NCI-H1694 treated with DMSO at 0.1 percent for 48 hours (cell line): ENCODE results near the gene SYCN.

Experiments
- DNase-seq: peaks from one replicate; lab custom pipeline; 2025; lab: John Stamatoyannopoulos, UW

Gene SYCN

DNA sequence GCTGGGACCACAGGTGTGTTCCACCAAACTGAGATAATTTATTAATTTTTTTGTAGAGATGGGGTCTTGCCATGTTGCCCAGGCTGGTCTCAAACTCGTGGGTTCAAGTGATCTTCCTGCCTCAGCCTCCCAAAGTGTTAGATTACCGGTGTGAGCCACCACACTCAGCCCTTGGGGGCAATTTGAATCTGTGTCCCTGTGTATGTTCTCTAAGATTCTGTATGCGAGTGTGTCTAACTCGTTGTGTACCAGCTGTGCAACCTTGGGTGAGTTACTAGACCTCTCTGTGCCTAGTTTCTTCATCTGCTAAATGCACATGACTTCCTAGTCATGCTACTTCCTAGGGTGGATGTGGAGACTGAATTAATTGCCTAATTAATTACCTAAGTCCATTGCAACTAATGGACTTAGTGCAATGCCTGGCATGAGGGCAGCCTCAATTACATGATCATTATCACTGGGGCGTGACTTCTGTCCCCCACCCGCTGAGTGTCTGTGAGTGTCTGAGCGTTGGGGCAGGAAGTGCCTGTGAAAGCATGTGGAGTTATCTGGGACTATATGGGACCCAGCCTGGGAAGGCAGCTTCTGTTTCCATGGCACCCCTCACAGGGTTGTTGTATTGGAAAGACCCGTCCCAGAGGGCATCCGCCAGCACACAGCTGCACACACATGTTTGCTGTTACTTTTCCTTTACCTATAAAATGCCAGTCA, 9.1 kb downstream of the SYCN start:
- DNase-seq: no peak

GRCh38 chr19:39193803-39194202, 10.3 kb downstream of the SYCN start:
- DNase-seq: no peak

DNA sequence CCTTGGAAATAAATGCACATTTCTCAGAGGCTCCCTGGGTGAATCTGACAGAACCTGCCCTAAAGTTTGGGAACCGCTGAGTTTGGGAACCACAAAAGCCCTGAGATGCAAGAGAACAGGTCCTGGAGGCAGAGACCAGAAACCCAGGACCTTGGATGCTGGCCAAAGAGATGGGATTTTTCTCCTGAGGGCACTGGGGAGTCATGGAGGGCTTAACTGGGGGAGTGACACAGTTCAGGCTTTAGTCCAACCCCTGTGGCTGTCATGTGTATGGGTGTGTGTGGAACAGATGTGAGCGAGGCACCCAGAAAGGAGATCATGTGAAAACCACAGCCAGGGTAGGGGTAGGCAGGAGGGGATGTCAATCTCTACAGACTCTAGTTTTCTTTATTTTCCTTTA, 11.2 kb downstream of the SYCN start:
- no peak for DNase-seq

DNA sequence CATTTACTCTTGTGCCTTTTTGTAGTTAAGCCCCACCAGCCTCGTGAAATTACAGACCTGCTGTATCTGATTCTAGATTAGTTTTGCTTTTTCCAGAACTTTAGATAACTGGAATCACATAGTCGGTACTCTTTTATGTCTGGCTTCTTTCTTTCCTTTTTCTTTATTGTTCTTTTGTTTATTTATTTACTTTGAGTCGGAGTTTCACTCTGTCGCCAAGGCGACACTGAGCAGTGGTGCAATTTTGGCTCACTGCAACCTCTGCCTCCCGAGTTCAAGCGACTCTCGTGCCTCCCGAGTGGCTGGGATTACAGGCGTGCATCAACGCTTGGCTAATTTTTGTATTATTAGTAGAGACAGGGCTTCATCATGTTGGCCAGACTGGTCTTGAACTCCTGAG, 13.3 kb downstream of the SYCN start:
- no peak for DNase-seq

DNA sequence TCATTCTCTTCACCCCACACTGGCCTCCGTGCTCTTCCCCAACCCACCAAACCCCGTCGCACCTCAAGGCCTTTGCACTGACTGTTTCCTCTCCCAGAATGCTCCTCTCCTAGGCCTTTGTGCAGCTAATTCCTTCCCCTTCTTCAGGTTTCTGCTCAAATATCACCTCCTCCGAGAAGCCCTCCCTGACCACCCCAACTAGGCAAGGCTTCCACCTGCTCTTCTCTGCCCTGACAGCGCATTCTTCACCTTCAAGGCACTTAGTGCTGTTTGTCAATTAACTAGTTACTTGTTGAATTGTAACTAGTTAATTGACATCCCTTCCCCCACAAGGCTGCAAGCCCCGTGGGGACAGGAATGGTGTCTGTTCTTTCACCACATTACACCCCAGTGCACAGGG, 15.1 kb downstream of the SYCN start:
- no peak for DNase-seq

- no peak for DNase-seq
These were observed 16.5 kb downstream of the SYCN start for GRCh38 chr19:39187552-39187943.

GRCh38 chr19:39186391-39186790, 17.7 kb downstream of the SYCN start:
- no peak for DNase-seq

- no peak for DNase-seq
These were observed 21.0 kb downstream of the SYCN start for GRCh38 chr19:39183104-39183503.

DNA sequence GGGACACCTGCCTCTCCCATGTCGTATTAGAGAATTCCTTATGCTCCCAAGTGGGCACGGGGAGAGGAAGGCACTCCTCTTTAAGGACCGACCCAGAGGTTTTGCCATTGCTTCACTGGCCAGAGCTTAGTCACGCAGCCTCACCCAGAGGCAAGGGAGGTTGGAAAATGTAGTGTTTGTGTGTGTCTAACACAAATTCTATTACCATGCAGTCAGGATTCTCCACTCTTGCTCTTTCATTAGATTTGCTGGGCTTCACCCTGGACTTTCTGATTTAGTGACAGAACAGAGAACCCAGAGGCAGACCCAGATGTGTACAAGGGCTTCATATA, 21.9 kb downstream of the SYCN start:
- no peak for DNase-seq

DNA sequence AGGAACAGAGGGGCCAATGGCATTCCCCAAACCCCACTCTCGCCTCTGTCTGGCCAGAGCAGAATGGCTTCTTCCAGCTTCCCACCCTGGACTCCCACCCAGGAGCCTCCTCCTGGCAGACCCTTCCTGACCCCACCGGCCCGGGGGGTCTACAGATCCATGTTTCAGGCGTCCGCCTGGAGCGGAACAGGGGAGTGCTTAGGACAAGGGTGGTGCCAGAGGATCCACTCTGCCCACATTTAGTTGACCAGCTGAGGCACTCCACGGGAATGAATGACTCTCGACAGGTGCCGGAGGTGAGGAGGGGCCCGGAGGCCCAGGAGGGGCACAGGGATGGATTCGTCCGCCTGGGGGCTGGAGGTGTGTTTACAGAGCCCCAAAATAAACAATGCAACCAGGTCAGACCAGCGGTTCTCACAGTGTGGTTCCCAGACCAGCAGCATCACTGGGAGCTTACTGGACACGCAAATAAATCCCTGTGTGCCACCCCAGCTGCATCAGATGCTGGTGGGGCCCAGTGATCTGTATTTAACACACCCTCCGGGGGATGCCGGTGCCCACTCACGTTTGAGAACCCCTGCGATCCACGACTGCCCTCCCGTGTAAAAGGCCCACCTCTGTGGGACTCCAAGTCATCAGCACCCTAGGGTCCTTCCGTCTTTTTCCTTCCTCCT, 22.4 kb downstream of the SYCN start:
- DNase-seq: no peak

- DNase-seq: no peak
These were observed 23.3 kb downstream of the SYCN start for GRCh38 chr19:39180749-39181148.

GRCh38 chr19:39179754-39180153, 24.3 kb downstream of the SYCN start:
- DNase-seq: no peak

DNA sequence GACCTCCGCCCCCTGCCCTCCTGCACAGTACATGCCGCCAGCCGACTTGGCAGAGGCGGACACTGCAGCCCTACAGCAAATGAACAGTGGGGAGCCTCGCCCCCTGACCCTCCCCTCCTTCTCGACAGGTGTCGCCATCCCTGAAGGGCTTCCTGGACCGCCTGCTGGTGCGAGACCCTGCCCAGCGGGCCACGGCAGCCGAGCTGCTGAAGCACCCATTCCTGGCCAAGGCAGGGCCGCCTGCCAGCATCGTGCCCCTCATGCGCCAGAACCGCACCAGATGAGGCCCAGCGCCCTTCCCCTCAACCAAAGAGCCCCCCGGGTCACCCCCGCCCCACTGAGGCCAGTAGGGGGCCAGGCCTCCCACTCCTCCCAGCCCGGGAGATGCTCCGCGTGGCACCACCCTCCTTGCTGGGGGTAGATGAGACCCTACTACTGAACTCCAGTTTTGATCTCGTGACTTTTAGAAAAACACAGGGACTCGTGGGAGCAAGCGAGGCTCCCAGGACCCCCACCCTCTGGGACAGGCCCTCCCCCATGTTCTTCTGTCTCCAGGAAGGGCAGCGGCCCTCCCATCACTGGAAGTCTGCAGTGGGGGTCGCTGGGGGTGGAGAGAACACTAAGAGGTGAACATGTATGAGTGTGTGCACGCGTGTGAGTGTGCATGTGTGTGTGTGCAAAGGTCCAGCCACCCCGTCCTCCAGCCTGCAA, 25.6 kb downstream of the SYCN start:
- DNase-seq: no peak

DNA sequence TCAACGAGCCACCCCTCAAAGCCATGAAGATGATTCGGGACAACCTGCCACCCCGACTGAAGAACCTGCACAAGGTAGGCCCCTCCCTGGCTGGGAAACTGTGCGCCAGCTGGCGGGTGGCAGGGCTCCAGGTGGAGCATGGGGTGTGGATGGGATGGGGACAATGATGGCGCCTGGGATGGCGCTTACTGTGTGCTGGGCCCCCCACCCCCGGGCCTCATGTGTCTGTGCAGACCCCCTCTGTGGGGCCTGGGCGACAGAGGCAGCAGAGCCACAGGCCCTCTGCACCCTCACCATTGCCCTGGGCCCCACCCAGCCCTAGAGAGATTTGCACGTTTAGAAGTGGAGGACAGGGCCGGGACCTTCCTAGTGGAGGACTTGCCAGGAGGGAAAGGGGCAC, 26.3 kb downstream of the SYCN start:
- no peak for DNase-seq

DNA sequence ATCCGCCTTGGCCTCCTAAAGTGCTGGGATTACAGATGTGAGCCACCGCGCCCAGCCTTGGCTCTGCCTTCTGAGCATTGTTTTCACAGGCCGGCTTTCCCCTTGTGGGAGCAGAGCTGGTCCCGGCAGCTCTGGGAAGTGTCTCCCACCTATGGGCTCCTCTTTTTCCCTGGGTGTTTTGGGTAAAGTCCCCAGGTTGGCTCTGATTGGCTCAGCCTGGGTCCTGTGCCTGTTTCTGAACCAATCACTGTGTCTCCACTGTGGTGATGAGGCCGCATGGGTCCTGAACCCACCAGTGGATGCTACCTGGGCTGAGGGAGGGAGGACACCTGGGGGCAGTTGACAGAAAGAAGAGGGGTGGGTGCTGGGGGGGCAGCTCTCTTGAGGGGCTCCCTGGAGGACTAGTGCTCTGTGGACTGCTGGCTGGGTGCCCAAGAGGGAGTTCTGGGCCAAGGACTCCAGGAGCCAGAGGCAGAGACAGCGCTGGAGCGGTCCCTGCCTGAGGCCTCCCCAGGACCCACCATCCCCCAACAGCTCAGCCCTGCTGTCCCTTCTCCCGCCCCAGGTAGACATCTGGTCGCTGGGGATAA, 26.9 kb downstream of the SYCN start:
- DNase-seq: no peak

DNA sequence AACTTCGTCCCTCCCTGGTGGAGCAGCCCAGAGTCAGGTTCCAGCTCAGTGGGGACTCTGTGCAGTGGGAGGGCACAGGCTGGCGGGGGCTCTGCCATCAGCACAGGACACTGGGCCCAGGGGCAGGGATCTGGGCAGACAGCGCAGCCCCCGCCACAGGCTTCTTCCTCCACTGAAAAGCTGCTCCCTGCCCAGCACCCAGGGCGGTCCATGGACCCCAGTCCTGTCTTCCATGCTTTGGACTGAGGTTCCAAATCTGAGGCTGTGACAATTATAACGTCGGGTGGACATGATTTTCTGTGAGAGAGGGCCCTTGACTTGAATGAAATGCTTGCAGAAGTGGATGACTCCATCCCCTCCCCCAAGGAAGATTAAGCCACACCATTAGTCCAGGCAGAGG, 28.5 kb downstream of the SYCN start:
- no peak for DNase-seq

DNA sequence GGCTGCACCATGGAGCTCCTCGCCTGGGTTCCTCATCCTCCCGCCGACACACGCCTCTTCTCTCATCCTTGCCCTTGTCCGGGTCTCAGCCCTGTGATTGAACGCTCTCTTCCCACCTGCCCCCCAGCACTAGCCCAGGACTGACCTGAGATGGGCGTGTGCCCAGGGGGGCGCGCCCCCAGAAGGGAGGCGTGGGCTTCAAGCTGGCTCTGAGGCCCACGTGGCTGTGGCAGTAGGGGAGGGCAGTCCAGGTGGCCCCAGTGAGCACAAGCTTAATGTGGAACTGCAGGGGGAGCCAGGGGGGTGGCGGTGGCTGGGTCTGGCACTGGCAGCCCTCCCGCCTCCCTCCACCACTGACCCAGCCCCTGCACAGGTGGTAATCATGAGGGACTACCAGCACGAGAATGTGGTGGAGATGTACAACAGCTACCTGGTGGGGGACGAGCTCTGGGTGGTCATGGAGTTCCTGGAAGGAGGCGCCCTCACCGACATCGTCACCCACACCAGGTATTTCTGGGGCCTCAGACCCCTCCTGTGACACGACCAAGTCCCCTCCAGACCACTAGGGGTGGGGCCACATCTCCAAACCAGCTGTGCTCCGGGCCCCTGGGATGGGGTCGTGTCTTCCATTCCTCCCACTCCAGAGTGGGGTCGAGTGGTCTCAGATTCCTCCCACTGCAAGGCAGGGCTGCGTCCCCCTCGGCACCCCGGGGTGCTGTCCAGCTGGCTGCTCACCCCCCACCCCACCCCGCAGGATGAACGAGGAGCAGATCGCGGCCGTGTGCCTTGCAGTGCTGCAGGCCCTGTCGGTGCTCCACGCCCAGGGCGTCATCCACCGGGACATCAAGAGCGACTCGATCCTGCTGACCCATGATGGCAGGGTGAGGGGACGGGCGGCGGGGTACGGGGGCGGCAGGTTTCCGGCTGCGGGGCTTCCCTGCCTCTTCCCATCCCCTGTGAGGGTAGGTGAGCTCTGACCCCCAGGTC, 29.2 kb downstream of the SYCN start:
- no peak for DNase-seq

DNA sequence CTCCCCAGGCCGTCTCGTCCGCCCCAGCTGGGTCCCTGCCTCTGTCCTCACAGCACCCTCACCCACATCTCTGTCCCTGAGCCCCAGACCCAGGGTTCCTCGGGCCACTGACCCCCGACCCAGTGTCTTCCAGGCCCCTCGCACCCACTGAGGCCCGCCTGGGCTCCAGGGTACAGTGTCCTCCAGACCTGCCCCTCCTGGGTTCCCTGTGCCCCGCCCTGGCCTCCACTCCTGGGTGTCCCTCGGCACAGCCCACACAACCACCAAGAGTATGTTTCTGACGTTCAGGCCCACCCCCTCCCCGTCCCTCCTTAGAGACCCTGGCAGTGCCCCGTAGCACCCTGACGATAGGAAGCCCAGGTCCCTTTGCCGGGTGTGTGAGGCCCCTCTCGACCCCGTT, 29.9 kb downstream of the SYCN start:
- no peak for DNase-seq

GRCh38 chr19:39173502-39173991, 30.5 kb downstream of the SYCN start:
- no peak for DNase-seq

- DNase-seq: no peak
These were observed 31.2 kb downstream of the SYCN start for GRCh38 chr19:39172700-39173501.
